ENCODE data around the gene WARS2.
"Not testable (repeated sequence)": the region's sequence is repeated elsewhere in the genome, so short reads cannot be mapped to it uniquely, and the experiment has no call there.

The WARS2 gene

GRCh38 chr1:119136401-119136800 is 4.1 kb downstream of the WARS2 start:
- DNase-seq, result no peak

DNA sequence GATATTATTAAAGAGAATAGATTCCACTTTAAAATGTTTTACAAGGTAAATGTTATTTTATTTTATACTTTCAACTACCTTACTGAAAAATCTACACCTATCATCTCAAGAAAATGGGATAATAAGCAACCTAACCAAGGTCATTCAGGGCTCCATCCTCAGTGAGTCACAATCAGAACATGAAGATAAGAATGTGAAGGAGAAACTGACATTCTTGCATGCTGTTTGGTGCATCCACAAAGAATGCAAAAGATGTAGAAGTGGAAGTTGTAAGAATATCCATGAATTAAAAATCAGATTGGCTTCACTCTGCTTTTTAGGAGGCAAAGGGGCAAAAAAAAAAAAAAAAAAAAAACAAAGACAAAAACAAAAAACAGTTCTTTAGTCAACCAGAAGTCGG is 6.5 kb downstream of the WARS2 start:
- DNase-seq, result no peak

GRCh38 chr1:119132179-119132578 is 8.3 kb downstream of the WARS2 start:
- DNase-seq, result no peak

DNA sequence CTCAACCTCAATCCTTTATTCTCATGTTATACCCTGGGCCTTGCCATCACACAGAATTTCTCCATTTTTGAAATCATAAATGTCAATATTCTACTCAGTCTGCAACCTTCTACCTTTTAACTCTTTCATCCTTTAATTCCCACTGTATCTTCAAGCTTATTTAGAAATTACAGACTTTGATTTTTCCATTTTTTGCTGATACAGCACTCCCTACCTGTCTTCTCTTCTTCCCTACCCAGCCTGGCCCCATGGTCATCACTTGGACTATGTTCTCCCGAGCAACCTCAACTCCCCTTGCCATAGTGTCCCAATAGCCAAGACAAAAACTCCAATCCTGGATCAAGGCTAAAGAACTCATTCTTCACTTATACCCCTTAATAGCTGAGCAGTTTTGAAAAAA is 14.6 kb downstream of the WARS2 start:
- DNase-seq, result no peak

DNA sequence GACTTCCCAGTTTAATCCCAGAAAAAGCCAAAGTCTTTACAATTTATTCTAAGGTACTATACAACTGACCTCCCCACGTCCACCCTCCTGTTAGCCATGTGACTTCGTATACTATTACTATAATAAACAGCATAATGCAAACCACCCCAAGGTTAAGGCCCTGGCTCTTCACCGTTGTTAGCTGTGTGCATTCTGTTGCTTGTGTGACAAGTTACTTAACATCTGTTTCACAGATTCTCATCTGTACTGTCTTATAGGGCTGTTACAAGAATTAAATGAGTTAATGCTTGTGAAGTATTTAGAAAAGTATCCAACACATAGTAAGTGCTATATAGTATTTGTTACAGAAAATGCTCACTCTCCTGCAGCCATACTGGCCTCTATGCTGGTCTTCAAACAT is 15.7 kb downstream of the WARS2 start:
- DNase-seq, result no peak

- not testable (repeated sequence) for DNase-seq
Measured at GRCh38 chr1:119121872-119122271, 18.6 kb downstream of the WARS2 start.

DNA sequence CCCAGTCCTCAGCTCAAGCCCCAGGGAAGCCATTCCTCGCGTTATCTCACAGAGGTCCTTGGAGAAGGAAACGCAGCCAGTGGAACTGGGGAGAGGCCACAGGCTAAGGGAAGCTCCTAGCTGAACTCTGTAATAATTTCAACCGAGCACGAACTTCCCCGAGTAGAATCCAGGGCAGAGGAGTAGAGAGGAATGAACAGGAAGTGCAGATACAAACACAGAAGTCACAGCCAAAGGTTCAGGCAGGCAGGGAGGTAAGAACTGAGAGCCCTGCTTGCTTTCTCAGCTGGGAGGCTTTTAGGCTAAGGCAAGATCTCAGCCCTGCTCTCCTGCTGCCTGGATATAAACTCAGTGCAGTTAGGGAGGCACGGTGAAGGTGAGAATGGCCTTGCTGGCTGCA is 23.7 kb downstream of the WARS2 start:
- no peak for DNase-seq

DNA sequence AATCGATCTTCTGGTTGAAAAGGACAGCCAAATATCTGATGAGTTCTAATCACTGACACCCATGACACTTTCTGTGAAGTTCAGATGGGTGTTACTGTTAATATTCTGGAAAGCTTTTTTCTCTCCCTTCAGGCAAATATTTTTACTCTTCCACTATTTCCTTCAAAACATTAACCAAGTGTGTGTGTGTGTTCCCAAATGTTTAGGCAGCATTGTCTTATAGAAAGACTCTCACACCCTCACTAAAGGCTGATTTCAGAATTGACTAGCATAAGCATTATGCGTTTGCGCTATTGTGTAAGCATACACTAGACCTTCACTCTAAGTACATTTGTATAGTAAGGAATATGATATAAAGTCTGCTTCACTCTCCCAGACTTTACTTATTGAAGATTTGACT is 24.7 kb downstream of the WARS2 start:
- no peak for DNase-seq

GRCh38 chr1:119115311-119115710 is 25.1 kb downstream of the WARS2 start:
- DNase-seq, result peak; percentile 95

GRCh38 chr1:119114786-119115185 is 25.7 kb downstream of the WARS2 start:
- DNase-seq, result peak; percentile 93

DNA sequence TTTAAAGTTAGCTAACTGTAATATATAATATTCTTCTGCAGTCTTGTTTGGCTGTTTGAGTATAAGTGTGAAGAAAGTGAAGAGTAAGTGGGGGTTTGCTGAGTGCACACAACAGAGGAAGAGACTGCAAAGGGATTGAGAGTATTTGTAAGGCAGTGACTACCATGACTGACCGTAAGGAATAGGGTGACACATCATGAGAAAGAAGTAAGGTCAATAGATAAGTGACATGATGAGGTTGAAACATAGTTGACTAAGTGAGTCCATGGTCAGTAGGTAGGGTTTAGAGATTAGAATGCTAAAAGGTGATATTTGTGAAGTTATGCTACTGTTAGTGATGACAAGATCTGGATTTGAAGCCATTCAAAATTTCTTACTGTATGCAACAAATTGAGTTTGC is 27.7 kb downstream of the WARS2 start:
- DNase-seq, result no peak

DNA sequence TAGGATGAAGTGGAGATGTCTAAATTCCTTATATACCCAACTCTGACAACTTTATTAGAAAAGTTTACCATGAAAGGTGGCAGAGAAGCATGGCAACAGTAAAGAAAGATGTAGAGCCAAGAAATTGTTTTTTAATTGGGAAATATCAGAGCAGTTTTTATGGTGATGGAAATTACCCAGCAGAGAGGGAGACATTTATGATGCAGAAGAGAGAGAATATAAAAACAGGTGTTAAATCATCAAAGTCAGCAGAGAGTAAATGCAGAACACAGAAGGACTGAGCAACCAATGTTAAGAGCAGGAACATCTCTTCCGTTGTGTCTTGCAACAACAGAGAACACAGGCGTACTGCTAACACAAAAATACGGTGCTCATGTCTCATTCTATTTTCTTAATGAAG is 28.2 kb downstream of the WARS2 start:
- no peak for DNase-seq

GRCh38 chr1:119108988-119109387 is 31.5 kb downstream of the WARS2 start:
- no peak for DNase-seq

- DNase-seq, result no peak
Measured at GRCh38 chr1:119103764-119104163, 36.7 kb downstream of the WARS2 start.

DNA sequence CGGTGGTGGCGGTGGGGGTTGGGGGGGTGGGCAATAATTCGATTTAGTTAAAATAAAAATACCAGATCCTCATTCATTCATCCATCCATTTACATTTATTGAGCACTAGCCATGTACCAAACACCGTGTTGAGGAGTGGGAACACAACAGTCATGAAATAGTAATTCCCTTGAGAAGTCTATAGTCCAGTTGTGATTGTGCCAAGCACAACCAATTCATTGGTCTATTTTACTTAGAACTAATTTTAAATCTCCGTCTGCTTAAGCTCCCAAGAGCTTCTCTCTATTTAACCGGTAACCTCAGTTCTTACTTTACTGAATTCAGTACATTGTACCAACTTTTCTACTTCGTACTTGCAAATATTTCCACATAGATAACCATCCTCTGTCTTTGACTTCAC is 38.4 kb downstream of the WARS2 start:
- no peak for DNase-seq

GRCh38 chr1:119101563-119101962 is 38.9 kb downstream of the WARS2 start:
- DNase-seq, result no peak

- DNase-seq, result no peak
Measured at GRCh38 chr1:119099775-119100174, 40.7 kb downstream of the WARS2 start.

- DNase-seq, result no peak
Measured at GRCh38 chr1:119097380-119097779, 43.1 kb downstream of the WARS2 start.

- DNase-seq, result no peak
Measured at GRCh38 chr1:119093721-119094120, 46.7 kb downstream of the WARS2 start.

GRCh38 chr1:119091618-119092017 is 48.8 kb downstream of the WARS2 start:
- DNase-seq, result no peak

GRCh38 chr1:119090250-119090649 is 50.2 kb downstream of the WARS2 start:
- no peak for DNase-seq

GRCh38 chr1:119086830-119087229 is 53.6 kb downstream of the WARS2 start:
- no peak for DNase-seq

GRCh38 chr1:119084798-119085197 is 55.7 kb downstream of the WARS2 start:
- no peak for DNase-seq

DNA sequence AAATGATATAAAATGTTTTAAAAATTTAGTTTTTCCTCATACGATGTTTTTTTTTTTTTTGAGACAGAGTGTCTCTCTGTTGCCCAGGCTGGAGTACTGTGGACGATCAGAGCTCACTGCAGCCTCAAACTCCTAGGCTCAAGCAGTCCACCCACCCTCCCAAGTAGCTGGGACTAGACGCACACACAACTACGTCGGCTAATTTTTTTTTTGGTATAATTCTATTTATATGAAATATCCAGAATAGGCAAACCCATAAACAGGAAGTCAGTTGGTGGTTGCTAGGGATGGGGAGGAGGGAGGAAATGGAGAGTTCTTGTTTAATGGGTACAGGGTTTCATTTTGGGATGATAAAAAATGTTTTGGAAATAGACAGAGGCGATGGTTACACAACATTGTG is 56.5 kb downstream of the WARS2 start:
- DNase-seq, result no peak

DNA sequence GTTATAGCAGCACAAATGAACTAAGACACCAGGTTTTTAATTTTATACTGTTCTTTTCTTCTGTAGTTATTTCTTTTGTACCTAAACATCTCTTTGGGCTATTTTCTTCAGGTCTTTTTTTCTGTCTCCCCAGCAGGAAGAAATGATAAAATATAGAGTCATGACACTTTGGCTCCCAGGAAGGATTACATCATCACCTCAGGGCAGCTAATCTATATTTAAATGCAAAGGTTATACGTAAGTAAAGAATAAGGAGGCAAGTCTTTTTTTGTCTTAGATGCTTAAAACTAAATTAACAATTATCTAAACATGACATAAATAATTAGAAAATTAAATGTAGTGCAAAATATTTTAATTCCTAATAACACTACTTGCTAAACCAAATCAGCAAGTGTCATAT is 57.0 kb downstream of the WARS2 start:
- no peak for DNase-seq

GRCh38 chr1:119081700-119082099 is 58.8 kb downstream of the WARS2 start:
- no peak for DNase-seq

All from NCI-H1694 treated with DMSO at 0.1 percent for 48 hours (cell line).